Lower lobe of right lung (tissue), 2 donors: Measurements from ENCODE around the gene CACNG6. TPM values are rescaled to one million over a fixed set of nuclear protein-coding genes. Genes with fewer than 3 reads are reported as not detected.

ENCODE experiments used
- ATAC-seq, 2 donors: fragments of 200-7000 bp; cut with Tn5 transposase; one replicate each; pipeline ENCODE4 v1.9.1; 2020 to 2022; ENCODE audit warnings: mild to moderate bottlenecking in 2 of 2, moderate library complexity in 2 of 2
- DNase-seq: peaks from one replicate; pipeline ENCODE4 v3.0.0-alpha.2; 2020
- H3K27ac ChIP-seq: fragments of 200-600 bp; one replicate; pipeline ENCODE4 v1.8.0; 2022
- H3K27me3 ChIP-seq: fragments of 200-600 bp; one replicate; pipeline ENCODE4 v1.8.0; 2022; ENCODE audit warnings: low read depth
- H3K36me3 ChIP-seq: fragments of 200-600 bp; one replicate; pipeline ENCODE4 v1.8.0; 2022; ENCODE audit warnings: mild to moderate bottlenecking
- H3K4me1 ChIP-seq: fragments of 200-600 bp; one replicate; pipeline ENCODE4 v1.8.0; 2022
- H3K4me3 ChIP-seq: fragments of 200-600 bp; one replicate; pipeline ENCODE4 v1.8.0; 2022; ENCODE audit warnings: mild to moderate bottlenecking
- H3K9me3 ChIP-seq: fragments of 200-600 bp; one replicate; pipeline ENCODE4 v1.8.0; 2022
- CTCF ChIP-seq: fragments of 200-600 bp; IDR thresholded peaks from one replicate; pipeline ENCODE4 v1.8.0; 2022; ENCODE audit warnings: antibody characterized with exemption, mild to moderate bottlenecking
- intact Hi-C: fragments of 100-400 bp; cut with DNase I; formaldehyde crosslinking; loops from one replicate; pipeline ENCODE4 v1.11.0; 2022
- total RNA-seq: library from RNA; stranded (reverse); fragmentation: NEBNext Ultra II Directional; extraction: Animal tissue kit (Norgen Biotek cat#: 25700); gene quantifications from one replicate; pipeline ENCODE4 v1.2.1, GENCODE V29; 2021
- donor health status: DM: no; HTN: yes; CAD: no; lungs with severe emphysema.

Gene CACNG6
- total RNA-seq, 1 donor from 2014 or later = 2.2 TPM

DNA sequence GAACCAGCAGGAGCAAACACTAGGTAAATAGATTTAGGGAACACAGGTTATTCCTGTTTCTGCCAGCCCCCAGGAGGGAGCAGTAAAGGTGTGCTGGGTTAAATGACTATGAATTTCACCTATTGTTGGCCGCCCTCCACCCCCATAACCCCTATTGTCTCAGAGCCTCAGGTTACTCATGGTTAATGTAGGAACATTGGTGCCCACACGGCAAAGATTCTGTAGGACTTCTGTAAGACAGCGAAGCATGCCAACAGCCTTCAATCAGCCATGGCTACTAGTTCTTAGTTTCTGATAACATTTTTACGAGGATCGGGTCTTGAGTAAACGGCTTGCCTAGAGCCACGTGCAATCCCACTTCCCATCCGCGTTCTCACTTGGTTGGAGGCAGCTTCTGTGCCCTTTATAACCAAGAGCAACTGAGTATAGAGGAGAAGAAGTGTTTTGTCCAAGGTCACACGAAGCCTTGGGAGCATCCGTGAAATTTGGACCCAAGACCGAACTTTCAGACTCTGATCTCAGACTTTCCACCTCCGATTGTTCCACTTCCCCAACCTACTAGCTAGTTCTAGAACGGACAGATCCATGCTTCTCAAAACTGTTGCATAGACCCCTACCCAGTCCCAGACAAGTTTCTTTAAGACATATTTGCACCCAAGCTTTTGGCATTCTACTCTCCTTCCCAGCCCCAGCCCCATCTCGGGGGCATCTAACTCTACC is 33.8 kb upstream of the CACNG6 start:
- Histone ChIP-seq H3K9me3 (no peaks in the 10 kb centered on the region), H3K4me1 (no peaks in the 10 kb centered on the region), H3K27ac (no peak overlapping the region), H3K36me3 (no peaks in the 10 kb centered on the region), H3K27me3 (peaks cover 62% of the 10 kb centered on the region), H3K4me3 (no peak overlapping the region)
- DNase-seq = no peak
- intact Hi-C loops = no loop called here
- TF ChIP-seq CTCF = no peak
- no peak for ATAC-seq

GRCh38 chr19:53958168-53958571 is 33.3 kb upstream of the CACNG6 start:
- Histone ChIP-seq H3K27ac (no peak overlapping the region), H3K9me3 (no peaks in the 10 kb centered on the region), H3K4me3 (no peak overlapping the region), H3K36me3 (no peaks in the 10 kb centered on the region), H3K27me3 (peaks cover 63% of the 10 kb centered on the region), H3K4me1 (no peaks in the 10 kb centered on the region)
- no peak for TF ChIP-seq CTCF
- intact Hi-C loops = no loop called here
- DNase-seq = no peak
- no peak for ATAC-seq

DNA sequence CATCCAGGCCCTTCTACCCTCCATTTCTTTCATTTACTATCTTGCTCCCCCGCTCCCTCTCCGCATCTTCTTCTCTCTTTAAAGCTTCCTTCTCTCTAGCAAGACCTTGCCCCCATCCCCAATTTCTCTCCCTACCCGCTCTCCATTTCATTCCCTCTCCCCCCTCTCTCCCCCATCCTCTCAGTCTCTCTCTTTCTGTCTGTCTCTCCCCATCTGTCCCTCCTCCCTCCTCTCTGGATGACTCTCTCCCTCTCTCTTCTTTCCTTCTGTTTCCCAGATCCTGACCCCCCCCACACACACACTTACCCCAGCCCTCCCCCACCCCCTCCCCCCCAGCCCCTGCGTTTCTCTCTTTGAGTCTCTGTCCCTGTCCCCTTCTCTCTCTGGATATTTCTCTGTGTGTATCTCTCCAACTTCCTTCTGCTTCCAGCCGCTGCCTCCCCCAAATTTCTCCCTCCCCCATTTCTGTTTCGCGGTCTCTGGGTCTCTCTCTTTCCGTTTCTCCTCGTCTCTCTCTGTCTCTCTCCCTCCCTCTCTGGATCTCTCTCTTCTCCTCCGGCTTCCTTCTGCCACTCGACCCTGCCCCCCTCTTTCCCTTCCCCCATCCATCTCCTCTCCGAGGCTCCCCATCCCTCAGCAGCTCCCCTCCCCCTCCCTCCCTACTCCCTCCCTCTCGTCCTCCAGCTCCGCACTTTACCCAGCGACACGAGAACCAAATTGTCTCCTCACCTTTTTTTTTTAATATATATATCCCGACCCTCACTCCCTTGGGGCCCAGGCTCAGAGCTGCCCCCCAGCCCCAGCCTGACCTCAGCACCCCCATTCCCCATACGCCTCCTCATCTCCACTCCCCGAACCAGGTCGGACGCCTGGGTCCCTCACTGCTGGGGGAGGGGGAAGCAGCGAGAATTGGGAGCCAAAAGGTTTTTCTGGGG is 32.3 kb upstream of the CACNG6 start:
- intact Hi-C loops = no loop called here
- Histone ChIP-seq H3K27me3 (peaks cover 69% of the 10 kb centered on the region), H3K4me3 (no peak overlapping the region), H3K4me1 (no peaks in the 10 kb centered on the region), H3K9me3 (no peaks in the 10 kb centered on the region), H3K36me3 (no peaks in the 10 kb centered on the region), H3K27ac (no peak overlapping the region)
- DNase-seq = no peak
- ATAC-seq = no peak
- TF ChIP-seq CTCF = no peak

DNA sequence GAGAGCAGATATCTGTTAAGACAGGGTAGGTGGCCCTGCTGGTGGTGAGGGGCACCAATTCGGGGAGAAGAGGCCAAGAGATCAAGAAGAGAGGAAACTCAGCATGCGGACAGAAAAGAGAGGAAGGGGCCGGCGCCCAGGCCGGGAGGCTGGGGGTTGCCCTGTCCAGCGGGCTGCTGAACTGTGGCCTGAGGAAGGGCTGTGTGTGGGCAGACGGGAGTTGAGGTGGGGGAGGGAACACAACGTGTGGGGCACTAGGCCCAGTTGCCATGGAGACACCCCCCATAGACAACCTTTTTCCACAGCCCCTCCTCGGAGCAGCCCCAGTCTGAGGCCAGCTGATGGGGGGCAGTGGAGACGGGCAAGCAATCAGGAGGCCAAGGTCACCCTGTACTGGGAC is 31.2 kb upstream of the CACNG6 start:
- Histone ChIP-seq H3K4me1 (no peaks in the 10 kb centered on the region), H3K4me3 (no peak overlapping the region), H3K9me3 (no peaks in the 10 kb centered on the region), H3K36me3 (no peaks in the 10 kb centered on the region), H3K27me3 (peaks cover 77% of the 10 kb centered on the region), H3K27ac (no peak overlapping the region)
- ATAC-seq (no peak), DNase-seq (no peak)
- TF ChIP-seq CTCF = no peak
- intact Hi-C loops = no loop called here

- no peak for TF ChIP-seq CTCF
- Histone ChIP-seq H3K9me3 (no peaks in the 10 kb centered on the region), H3K4me1 (no peaks in the 10 kb centered on the region), H3K36me3 (no peaks in the 10 kb centered on the region), H3K27ac (no peak overlapping the region), H3K27me3 (peaks cover 73% of the 10 kb centered on the region), H3K4me3 (no peak overlapping the region)
- ATAC-seq (no peak), DNase-seq (no peak)
- intact Hi-C loops = no loop called here
Measured at GRCh38 chr19:53960886-53961285, 30.6 kb upstream of the CACNG6 start.
